HG03575 (cell line): ENCODE results near the gene RNGTT.
"Not testable (repeated sequence)": the region's sequence is repeated elsewhere in the genome, so short reads cannot be mapped to it uniquely, and the experiment has no call there.

Source experiments
- ATAC-seq: cut with Tn5 transposase; IDR thresholded peaks from one replicate; pipeline ENCODE4 v1.9.1; 2021; ENCODE audit not compliant: unreplicated experiment, insufficient number of reproducible peaks, low FRiP score; ENCODE audit errors: extremely low read depth

The RNGTT gene

DNA sequence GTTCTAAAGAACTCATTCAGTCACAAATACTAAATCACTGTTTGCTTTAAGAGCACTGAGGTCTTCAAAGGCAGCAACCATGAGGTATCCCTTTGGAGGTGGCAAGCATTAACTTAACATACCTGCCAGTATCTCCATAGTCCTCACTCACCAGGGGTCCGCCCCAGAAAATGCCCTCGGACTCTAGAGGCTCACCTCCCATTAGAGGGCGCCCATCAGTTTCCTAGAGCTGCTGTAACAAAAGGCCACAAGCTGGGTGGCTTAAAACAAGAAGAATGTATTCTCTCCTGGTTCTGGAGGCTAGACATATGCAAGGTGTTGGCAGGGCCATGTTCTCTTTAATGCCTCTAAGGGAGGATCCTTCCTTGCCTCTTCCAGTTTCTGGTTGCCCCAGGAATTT, 12.0 kb upstream of the RNGTT start:
- no peak for ATAC-seq

DNA sequence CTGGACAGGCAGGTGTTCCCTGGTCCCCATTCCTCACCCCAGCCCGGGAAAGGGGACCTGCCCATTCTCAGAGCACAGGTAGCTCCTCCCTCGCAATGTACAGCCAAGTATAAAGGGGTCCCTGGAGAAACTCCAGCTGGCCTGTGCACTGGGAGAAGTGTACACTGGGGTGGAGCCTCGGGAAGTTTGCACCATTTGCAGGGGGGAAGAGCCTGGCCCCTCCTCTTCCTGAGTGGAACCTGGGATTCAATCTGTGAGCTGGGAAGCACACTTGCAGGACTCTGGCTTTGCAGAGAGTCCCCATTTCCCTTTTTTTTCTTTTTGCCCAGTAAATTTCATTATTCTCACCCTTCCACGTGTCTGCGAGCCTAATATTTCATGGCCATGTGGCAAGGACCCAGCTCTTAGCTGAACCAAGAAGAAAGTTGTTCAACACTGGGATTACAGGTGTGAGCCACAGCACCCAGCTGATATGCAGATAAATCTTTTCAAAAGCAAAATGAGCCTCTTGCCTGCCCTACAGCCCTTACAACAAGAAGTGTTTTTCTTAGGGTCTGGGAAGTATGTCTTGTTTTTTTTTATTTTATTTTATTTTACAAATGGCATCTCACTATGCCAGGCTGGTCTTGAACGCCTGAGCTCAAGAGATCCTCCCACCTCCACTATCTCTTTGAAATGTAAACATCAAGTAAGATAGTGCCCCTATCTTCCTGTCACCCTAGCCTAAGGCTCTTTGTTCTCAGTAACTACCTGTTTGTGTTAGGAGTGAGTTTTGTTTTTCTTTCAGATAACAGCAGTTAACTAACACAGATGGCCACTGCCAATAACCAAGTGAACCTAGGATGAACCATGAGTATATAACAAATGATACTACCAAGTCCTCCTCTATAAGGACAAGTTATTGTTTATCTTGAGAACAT, 9.3 kb upstream of the RNGTT start:
- ATAC-seq = no peak

GRCh38 chr6:88970301-88970700, 6.9 kb upstream of the RNGTT start:
- ATAC-seq = no peak

GRCh38 chr6:88969255-88969654, 5.8 kb upstream of the RNGTT start:
- ATAC-seq = not testable (repeated sequence)

DNA sequence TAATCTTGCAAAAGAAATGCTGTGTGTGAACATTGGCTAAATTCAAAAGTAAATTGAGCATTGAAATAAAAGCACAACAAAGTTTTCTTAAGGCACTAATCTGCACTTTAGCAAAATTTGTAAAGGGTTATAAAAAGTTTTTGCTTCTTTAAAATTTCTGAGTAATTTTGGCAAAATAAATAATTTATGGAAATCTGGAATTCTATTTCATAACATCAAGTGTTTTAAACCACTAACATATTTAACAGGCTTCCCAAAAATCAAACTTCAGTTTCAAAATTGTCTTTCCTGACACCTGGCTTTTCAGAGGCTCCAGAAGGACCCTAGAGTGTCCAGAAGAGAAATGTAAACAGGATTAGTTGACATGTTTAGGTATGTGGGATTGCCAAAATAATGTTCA, 4.5 kb upstream of the RNGTT start:
- ATAC-seq = no peak

DNA sequence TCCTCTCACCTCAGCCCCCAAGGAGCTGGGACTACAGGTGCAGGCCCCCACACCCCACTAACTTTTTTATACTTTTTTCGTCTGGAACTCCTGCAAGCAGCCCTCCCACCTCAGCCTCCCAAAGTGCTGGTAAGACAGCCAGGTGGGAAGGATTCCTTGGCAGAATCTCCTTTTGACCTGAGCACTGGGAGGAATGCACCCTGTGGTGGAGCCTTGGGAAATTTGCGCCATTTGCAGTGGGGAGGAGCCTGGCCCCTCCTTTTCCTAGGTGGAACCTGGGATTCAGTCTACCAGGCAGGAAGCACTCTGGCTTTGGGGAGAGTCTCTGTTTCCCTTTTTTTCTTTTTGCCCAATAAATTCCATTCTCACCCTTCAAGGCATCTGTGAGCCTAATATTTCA, 2.3 kb upstream of the RNGTT start:
- ATAC-seq = no peak

DNA sequence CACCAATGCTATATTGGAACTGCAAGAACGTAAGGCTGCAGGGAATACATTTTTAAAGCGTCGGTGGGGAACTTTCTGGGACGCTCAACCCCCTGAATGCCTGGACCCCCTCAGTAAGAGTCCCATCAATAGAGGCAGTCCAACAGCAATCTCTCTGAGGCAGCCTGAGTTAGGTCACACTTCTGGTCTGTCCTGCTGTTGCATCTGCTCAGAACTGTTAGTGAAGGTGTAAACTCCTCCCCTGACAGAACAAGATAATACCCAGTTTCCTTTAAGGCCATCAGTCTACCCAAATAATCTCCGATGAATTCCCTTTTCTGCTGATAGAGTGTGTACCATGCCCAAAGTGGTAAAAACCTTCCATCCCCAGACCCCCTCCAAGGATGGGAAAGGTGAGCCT, 1.1 kb upstream of the RNGTT start:
- ATAC-seq = no peak

DNA sequence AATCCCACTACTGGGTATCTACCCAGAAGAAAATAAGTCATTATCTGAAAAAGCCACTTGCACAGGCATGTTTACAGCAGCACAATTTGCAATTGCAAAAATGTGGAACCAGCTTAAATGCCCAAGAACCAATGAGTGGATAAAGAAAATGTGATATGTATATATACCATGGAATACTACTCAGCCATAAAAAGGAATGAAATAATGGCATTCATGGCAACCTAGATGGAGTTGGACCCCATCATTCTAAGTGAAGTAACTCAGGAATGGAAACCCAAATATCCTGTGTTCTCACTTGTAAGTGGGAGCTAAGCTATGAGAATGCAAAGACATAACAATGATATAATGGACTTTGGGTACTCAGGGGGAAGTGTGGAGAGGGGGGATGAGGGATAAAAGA, 4.6 kb downstream of the RNGTT start:
- no peak for ATAC-seq

- no peak for ATAC-seq
These were observed 9.7 kb downstream of the RNGTT start for GRCh38 chr6:88953550-88954386.

GRCh38 chr6:88952065-88952704, 11.2 kb downstream of the RNGTT start:
- no peak for ATAC-seq

DNA sequence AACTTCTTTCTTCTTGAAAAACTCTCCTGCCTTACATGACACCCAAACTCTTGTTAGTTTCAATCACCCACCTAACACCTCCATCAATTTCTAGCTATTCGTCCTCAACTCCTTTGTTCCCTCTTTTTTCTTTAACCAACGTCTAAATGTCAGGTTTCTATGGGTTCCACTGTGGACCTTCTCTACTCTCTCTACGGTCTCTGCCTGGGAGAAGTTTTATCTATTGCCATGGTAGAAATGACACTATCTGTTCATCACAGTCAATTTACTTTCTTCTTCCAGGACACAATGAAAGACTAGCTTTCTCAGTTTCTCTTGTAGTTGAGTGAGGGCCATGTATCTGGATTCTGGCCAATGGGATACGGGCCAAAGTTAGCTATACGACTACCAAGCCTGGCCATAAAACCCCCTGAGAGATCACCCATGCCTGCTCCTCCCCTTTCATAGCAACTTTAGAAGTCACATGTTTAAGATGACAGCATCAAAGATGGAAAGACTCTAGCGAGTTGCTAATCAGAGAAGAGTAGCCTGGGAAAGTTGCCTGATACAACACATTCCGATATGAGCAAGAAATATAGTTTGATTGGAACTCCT, 17.9 kb downstream of the RNGTT start:
- ATAC-seq = no peak

GRCh38 chr6:88933521-88933920, 29.9 kb downstream of the RNGTT start:
- ATAC-seq = no peak

- ATAC-seq = not testable (repeated sequence)
These were observed 31.4 kb downstream of the RNGTT start for GRCh38 chr6:88932019-88932418.

DNA sequence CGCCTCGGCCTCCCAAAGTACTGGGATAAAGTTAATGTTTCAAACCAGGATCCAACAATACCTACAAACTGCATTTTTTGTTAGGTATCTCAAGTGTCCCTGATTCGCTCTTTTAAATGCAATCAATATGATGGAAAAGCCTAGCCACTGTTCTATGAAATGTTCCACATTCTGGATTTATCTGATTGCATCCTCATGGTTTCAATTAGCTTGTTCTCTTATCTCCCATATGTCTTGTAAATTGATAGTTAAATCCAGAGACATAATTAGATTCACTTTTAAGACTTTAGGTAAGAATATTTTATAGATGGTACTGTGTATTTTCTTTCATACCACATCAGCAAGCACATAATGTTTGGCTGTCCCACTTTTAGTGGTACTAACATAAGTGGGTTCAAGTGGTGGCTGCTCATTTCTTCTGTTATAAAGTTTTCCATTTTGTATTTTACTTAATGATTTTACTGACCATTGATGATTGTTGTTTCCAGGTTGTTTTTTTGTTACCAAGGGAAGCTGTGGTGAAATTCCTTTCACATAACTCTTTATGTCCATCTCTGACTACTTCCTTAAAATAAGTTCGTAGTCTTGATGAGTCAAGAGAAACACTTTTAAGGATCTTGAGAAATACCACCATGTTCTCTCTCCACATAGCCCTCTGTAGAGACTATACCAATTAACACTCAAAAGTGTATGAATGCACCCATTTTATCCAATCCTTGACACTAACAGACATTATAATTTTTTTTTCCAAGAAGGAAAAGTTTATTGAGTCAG, 40.5 kb downstream of the RNGTT start:
- no peak for ATAC-seq

- no peak for ATAC-seq
These were observed 41.7 kb downstream of the RNGTT start for GRCh38 chr6:88921734-88922133.

DNA sequence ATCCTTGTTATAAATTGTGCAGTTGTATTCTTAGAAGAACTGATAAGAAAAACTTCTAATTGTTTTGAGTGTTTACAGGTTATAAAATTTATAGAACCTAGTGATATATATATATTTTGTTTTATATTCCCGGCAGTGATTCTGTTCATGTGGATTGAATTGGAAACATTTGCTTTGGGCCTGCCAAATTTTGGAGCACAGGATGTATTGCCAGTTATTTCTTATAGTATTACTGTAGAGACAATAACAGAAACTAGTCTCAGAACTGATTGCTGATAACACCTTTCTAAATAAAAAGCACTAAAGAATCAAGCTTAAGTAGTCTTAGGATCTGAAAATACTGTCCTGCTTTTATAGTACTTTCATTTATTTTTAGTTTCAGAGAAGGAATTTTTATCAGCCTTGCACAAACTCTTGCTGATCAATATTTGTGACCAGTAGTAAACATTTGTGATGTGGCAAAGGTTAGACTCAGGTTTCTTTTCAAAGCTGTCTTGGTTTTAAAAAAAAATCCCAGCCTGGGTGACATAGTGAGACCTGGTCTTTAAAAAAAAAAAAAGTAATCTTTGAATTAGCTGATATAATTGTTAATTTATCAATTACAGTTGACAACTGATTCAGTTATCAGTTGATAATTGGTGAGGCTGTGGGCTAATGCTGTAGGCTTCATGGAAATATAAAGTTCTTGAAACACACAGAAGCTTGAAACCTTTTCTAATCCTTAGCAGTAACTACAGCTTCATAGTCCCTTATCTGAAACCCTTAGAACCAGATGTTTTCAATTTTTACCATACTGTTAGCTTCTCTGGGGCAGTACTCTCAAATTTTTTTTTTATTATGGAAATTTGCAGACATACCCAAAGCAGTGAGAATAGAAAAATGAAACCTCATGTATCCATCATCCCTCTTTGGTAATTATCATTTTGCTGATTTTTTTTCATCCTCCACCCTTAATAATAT, 42.4 kb downstream of the RNGTT start:
- no peak for ATAC-seq

GRCh38 chr6:88920088-88920487, 43.3 kb downstream of the RNGTT start:
- ATAC-seq = no peak

- no peak for ATAC-seq
These were observed 44.4 kb downstream of the RNGTT start for GRCh38 chr6:88919032-88919431.
